A549 (cell line): Measurements from ENCODE around the gene PLCZ1.

Experiments
- CBX8 ChIP-seq: fragments of 200-600 bp; sonication (generic); IDR thresholded peaks from 2 replicates; pipeline ENCODE4 v1.6.1; 2016
- CHD2 ChIP-seq: fragments of 150-350 bp; IDR thresholded peaks from 2 replicates; pipeline ENCODE4 v1.6.1; 2014; ENCODE audit warnings: low read length; ENCODE audit not compliant: partially characterized antibody
- CHD4 ChIP-seq: fragments of 200-600 bp; sonication (generic); IDR thresholded peaks from 2 replicates; pipeline ENCODE4 v1.6.1; 2016; ENCODE audit warnings: antibody characterized with exemption, mild to moderate bottlenecking, borderline replicate concordance
- EP300 ChIP-seq, 2 experiments: fragments of >200 bp; sonication (Bioruptor Twin); formaldehyde crosslinking; IDR thresholded peaks; 2 replicates in 1 of 2; 3 replicates in 1 of 2; pipeline ENCODE4 v1.6.1; 2016 to 2017
- POLR2A ChIP-seq: IDR thresholded peaks from 2 replicates; pipeline ENCODE4 v1.6.1; 2012; ENCODE audit warnings: mild to moderate bottlenecking, low read length
- RAD21 ChIP-seq, 2 experiments: fragments of >200 bp in 1 of 2; sonication (Bioruptor Twin) in 1 of 2; formaldehyde crosslinking in 1 of 2; IDR thresholded peaks in 1 of 2; conservative IDR thresholded peaks in 1 of 2; 2 replicates in 1 of 2; 3 replicates in 1 of 2; pipeline ENCODE4 v1.6.1; 2012 to 2018; ENCODE audit warnings: inconsistent platforms in 1 of 2
- RFX5 ChIP-seq: fragments of 450-650 bp; IDR thresholded peaks from 2 replicates; pipeline ENCODE4 v1.7.1; 2014; ENCODE audit warnings: antibody characterized with exemption, mild to moderate bottlenecking, moderate library complexity
- TF ChIP-seq, protein P1 (sequence below): fragments of >200 bp; sonication (Bioruptor Twin); formaldehyde crosslinking; IDR thresholded peaks from 3 replicates; pipeline ENCODE4 v1.5.1; 2016

DNA sequence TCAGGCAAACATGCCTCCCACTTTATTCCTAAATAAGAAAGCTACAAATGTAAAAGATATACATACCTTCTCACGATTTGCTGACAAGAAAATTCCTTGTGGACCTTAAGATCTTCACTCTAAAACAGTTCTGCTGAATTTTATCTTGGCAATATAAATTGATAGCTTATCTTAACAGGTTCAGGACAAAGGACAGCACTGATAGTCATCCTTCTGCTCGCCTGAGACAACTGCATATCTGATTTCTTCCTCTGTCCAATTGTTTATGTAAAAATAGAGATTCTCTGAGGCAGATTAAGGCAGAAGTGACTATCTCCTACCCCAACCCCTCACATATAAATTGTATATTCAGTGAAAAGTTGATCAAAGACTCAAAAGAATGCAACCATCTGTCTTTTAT lies 45.0 kb upstream of the PLCZ1 start:
- TF ChIP-seq, protein P1, sequence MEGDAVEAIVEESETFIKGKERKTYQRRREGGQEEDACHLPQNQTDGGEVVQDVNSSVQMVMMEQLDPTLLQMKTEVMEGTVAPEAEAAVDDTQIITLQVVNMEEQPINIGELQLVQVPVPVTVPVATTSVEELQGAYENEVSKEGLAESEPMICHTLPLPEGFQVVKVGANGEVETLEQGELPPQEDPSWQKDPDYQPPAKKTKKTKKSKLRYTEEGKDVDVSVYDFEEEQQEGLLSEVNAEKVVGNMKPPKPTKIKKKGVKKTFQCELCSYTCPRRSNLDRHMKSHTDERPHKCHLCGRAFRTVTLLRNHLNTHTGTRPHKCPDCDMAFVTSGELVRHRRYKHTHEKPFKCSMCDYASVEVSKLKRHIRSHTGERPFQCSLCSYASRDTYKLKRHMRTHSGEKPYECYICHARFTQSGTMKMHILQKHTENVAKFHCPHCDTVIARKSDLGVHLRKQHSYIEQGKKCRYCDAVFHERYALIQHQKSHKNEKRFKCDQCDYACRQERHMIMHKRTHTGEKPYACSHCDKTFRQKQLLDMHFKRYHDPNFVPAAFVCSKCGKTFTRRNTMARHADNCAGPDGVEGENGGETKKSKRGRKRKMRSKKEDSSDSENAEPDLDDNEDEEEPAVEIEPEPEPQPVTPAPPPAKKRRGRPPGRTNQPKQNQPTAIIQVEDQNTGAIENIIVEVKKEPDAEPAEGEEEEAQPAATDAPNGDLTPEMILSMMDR: no peak
- TF ChIP-seq POLR2A (no peak), EP300 (IDR thresholded peaks at IDR 0.05) (no peak), CBX8 (no peak), RFX5 (no peak), RAD21 (conservative IDR thresholded peaks at IDR 0.05 in 1 of 2, IDR thresholded peaks at IDR 0.05 in 1 of 2) (no peak), CHD2 (no peak), CHD4 (no peak)
